GM18951 (cell line): Measurements from ENCODE around the gene EVA1A.

ENCODE experiments used
- POLR2A ChIP-seq: IDR thresholded peaks from 4 replicates; pipeline ENCODE4 v1.6.1; 2011; ENCODE audit warnings: mild to moderate bottlenecking; ENCODE audit not compliant: insufficient read length, insufficient read depth; ENCODE audit errors: extremely low read depth
- in situ Hi-C: fragments of 300-500 bp; cut with MboI; formaldehyde crosslinking; loops from one replicate; pipeline ENCODE4 v1.12.0; 2022; ENCODE audit warnings: low sequenced_read_pairs, mixed read lengths, inconsistent platforms; ENCODE audit not compliant: unreplicated experiment

Gene EVA1A

DNA sequence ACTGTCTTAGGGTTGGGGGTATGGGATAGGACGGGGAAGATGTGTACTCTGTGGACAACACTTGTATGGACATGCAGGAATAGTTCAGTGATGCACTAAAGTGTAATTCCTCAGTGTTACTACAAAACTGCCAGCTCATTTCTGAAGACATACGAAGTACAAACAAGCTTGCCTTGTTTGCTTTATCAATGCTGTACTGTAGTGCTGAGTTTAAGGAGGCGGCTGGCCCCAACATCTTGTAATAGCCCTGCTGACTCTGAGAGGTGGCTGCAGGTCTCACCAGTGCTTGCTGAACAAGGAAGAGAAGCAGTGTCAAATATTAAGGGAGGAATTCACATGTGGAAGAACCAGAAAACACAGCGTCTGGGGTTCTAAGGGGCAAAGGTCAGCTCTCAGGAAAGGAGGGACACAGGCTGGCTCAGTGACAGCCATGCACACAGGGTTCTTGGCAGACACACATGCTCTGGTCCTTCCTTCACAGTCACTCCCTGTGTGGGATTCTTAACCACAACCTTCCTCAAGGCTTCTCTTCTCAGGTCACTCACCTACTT is 39.8 kb upstream of the EVA1A start:
- no peak for TF ChIP-seq POLR2A
- in situ Hi-C loops, result loop anchor here (25.0 kb wide), 2 partner anchors 688 to 888 kb away; no protein-coding TSS in a partner anchor

DNA sequence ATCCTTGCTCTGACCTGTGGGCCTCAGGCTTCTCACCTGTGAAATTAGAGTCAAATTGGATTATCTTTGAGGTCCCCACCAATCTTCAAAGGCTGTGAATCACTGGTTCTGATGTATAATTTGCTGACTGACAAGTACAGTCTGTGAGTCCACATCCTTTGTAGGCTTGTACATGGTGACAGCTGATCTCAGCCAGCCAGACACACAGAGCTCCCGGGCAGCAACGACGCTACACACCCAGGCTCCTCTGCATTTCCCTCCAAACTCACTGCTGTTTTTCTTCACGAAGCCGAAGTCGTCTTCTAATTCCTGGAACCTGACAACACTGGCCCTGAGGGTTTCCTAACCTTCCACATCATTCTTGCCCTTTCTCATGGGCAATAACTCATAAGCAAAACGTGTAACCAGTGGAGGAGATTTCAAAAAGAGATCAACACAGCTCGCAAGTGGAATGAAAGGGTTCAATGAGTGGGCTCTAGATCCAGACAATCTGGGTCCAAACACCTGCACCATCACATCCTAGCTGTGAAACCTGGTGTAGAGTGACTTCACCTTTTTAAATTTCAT is 37.9 kb upstream of the EVA1A start:
- in situ Hi-C loops, result no loop called here
- TF ChIP-seq POLR2A, result no peak

DNA sequence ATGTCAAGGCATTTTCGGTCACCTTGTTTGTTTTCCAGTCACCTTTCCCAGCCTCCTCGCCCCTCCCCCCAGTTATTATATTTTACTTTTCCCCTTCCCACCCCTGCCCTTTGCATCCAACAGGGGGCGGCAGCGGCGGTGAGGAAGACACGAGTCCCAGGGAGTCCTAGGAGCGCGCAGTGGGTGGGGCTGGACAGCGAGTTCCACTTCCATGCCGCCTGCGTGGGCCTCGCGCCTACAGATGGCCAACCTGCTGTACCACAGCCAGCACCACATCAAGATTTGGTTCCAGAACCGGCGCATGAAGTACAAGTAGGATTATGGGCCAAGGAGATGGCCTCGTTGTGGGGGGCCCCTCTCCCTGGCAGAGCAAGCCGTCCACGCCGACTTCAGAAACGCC is 37.2 kb upstream of the EVA1A start:
- in situ Hi-C loops, result no loop called here
- TF ChIP-seq POLR2A, result no peak

DNA sequence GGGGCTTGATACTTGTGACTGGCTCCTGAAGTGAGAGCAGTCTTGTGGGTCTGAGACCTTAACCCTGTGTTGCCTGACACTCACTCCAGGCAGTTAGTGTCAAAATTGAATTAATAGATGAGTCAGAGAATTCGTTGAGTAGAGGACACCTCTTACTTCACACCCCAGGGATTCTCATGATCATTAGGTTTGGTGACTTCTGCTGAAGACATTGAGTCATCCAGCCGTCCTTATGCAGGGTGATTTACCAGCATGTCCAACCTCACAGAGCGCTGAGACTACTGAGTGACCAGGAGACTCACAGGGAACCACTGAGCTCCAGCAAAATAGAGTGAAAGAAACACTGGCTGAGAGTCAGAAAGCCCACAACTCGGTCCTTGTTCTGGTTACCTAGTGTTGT is 36.0 kb upstream of the EVA1A start:
- in situ Hi-C loops, result no loop called here

DNA sequence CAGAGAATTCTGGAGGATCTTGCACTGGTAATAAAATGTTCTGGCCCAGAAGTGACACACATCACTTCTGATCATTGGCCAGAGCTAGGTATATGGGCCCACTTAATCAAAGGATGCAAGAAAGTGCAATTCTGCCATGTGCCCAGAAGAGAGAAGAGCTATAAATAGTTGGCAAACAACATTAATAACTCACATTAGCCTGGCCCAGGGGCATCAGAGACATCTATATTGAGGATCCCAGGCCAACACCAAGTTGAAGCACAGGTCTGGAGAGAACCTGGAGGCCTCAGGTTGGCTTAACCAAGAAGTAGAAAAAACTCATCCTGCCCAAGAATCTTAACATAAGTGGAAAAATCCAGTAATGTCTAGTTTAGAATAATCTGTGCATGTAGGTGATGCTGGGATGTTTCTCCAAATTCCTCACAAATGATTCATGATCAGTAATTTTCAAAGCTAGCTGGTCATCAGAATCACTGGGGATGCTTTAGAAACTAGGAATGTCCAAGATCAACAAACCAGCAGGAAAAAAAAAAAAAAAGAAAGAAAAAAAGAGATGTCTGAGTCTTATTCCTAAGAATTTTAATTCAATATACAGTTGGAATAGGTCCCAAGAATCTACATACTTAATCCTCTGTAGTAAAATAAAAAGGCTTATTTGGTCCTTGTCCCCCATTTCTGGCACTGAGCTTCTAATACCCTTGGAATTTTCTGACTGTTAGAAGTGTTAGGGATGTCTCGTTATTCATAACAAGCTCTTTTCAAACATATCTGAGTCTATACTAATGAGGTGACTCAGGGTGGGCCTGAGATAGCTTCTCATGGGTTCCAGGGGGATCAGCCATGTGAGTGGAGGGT is 35.0 kb upstream of the EVA1A start:
- in situ Hi-C loops, result no loop called here
- TF ChIP-seq POLR2A, result no peak

More for the DNA sequence above, 36.0 kb upstream of the EVA1A start:
- TF ChIP-seq POLR2A, result no peak

DNA sequence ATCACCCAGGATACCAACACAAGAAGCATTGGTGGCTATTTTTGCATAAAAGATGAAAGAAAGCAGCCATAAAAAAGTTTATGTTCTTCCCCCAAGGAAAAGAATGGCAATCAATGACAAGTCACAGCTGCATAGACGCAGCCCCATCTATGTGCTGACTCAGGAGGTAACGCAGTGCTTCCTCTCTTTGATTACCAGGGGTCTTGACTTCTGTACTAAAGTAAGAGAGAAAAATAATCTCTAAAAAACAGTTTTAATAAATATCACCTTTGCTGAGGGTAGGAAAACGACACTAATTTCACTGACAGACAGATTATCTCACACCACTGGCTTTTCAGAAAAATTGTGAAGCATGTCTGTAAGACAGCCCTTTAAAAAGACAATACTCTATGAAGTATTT is 33.9 kb upstream of the EVA1A start:
- in situ Hi-C loops, result no loop called here
- TF ChIP-seq POLR2A, result no peak

DNA sequence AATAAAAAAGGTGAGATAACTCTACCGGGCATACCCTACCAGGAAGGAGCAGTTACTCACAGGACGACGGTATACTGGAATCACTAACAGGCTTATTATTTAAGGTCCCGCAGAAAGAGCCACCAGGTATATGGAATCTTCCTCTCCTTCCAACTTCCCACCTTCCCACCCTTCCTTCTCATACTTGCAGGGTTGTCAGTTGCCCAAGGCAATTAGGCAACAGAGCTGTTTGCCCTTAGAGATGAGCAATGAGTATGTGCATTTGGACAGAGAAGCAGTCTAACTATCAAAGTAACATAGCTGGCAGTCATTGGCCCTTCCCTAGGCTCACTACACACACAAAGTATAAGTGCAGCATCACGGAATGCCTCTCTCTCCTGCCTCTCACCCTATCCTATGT is 32.1 kb upstream of the EVA1A start:
- no peak for TF ChIP-seq POLR2A
- in situ Hi-C loops, result no loop called here

DNA sequence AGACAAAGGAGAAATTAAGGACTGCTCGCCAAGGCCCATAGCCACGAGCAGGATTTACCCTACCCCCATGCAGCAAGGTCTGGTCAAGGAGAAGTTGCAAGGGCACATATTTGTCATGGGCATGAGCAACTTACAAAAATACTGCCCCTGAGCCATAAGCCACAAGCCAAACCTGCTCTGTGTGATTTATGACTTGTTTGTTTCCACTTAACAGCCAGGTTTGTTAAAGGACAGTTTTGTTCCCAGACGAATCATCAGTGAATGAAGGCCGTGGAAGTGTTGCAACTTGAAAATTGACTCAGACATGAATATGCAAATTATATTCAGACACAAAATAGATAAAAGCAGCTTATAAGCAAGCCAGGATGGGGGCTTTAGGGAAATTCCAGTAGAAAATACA is 31.3 kb upstream of the EVA1A start:
- in situ Hi-C loops, result no loop called here

DNA sequence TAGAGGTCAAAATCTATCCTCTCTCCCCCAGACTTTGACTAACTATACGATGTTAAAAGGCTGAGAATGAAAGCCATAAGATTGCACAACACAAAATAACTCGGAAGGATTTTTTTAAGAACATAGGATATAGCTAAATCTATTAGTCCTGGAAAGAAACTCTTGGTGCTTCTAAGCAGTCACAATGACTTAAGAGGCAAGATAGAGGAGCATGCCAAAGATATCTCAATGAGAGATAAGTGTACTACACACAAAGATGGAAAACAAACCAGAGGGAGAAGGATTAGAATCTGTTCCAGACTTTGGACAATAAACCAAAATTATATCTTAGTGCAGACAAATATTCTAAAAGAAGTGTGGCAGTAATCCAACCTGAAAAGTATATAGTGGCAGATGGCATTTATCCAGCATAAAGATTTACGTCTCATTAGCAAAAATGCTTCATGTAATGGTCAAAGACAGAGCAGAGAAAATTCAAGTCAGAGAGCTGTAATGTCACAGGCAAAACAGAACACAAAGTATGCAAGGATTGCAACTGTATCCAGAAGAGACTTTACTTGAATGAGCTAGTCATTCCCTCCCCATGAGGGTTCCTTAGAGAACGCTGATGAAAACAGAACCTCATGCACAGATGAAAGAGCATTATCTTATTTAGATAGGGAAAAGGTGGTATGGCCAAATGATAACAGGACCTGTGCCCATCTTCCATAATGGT is 28.8 kb upstream of the EVA1A start:
- no peak for TF ChIP-seq POLR2A

More for the DNA sequence above, 31.3 kb upstream of the EVA1A start:
- no peak for TF ChIP-seq POLR2A

DNA sequence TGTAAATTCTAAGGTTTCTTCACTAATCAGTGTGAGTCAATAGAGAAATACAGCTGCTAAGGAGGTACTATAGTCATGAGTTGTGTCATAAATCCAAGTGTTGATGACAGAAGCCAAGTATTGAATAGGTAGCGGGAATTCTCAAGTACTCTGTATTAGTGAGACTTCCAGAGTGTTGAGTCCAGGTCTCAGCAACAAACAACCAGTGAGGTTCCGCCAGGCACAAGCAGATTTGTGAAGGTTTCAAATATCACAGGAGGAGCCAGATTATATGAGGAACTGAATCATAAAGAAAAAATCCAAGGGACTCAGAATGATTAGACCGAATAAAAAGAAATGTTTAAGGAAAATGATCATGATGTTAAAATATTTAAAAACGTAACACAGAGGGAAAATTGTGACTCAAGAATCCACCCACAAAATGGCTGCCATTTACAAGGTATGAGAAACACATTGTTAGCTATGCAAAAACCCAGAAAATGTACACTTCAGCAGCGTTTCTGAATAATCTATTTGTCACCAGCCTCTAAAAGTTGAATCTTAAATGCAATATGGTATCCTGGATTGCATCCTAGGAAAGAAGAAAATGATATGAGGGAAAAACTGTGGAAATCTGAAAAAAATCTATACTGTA is 27.3 kb upstream of the EVA1A start:
- in situ Hi-C loops, result no loop called here
- TF ChIP-seq POLR2A, result no peak

More for the DNA sequence above, 28.8 kb upstream of the EVA1A start:
- in situ Hi-C loops, result no loop called here

DNA sequence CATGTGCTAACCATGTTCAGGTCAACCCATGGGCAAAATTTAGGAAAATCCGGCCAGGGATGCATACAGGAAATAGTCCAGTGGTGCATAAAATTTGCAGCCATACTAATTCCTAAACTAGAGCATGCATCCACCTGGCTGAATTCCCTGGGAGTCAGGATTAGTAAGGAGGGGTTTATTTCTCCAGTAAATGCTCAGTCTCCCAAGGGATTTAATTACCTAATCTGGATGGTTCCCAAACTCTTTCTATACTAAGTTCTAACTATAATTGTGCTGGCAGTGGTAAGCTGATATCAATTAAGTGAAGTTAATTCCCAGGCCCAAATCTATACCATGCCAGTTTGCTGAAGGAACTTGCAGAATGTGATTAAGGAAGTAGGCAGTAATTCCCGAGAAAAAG is 26.2 kb upstream of the EVA1A start:
- in situ Hi-C loops, result no loop called here
- TF ChIP-seq POLR2A, result no peak

DNA sequence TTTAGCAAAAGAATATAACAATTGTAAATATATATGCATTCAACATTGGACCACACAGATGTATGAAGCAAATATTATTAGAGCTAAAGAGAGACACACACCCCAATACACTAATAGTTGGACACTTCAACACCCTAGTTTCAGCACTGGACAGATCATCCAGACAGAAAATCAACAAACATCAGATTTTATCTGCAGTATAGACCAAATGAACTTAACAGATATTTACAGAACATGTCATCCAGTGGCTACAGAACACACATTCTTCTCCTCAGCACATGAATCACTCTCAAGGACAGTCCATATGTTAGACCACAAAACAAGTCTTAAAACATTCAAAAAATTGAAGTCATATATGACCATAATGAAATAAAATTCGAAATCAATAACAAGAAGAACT is 22.1 kb upstream of the EVA1A start:
- in situ Hi-C loops, result no loop called here
- TF ChIP-seq POLR2A, result no peak

DNA sequence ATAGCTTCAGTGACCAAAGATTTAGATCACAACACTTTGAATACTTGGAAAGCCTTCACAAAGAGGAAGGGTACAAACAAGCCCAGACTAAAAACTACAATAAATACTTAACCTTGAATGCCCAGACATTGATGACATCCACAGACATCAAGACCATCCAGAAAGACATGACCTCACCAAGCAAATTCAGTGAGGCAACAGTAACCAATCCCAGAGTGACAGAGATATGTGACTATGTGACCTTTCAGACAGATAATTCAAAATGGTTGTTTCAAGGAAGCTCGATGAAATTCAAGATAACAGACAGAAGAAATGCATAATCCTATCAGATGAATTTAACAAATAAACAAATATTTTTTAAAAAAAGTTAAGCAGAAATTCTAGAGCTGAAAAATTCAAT is 19.9 kb upstream of the EVA1A start:
- in situ Hi-C loops, result no loop called here
- no peak for TF ChIP-seq POLR2A
